NCI-H1105 treated with DMSO at 0.1 percent for 48 hours (cell line): ENCODE data around the gene ASRGL1.

Source experiments
- DNase-seq: peaks from one replicate; lab custom pipeline; 2025; lab: John Stamatoyannopoulos, UW

The ASRGL1 gene

DNA sequence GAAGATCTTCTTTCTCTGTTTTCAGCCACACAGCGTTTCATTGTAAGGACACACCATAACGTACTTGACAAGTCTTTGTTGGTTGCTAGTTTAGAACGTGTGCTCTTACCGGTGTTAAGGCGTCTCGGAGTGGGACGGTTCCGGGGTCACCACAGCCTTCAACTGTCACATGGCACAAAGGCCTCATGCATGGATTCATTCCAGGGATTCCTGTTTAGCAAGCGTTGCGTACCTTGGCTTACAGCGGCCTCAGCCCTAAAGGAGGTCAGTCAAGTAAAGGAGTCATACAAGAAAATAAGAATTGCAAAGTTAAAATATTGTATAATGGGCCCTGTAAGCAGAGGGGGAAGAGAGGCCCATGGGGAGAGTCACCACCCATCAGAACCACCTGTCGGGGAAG, 79.3 kb downstream of the ASRGL1 start:
- no peak for DNase-seq

DNA sequence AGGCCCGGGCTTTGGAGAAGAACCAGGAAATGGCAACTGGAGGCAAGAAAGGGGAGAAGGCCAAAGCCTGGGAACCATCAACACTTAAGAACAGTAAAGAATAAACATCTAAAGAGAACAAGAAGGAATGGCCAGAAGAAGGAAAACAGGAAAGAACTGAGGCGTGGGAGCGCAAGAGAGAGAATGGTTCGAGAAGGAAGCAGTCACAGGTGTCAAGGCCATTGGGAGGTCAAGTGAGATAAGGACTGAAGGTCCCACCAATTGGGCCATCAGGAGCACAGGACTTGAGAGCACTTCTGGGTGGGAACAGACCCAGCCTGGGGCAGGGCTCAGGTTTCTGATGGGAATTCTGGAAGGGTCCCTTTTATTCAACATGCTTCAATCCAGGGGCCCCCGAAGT, 80.9 kb downstream of the ASRGL1 start:
- DNase-seq, result no peak

DNA sequence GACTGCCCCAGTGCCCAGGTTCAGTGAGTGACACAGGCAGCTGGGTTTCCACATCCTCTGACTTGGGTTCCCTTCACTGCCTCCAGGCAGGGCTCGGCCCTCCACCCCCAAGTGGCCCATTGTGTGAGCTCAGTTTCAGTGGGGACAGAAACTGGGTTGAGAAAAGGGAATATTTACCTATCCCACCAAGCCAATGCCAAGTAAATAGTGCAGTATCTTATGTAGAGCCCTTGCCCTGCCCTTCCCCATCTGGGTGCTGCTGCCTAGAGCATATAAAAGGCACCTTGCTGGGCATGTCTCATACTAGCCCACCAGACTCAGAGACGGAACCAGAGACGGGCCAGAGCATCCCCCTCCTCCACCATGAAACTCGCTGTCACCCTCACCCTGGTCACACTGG, 81.5 kb downstream of the ASRGL1 start, which contains the start of gene SCGB1A1:
Gene SCGB1A1 (plus strand): TSS at position 301 of the 400 bp plus-strand sequence. CDS start 63 bp downstream, at position 364.
- no peak for DNase-seq

DNA sequence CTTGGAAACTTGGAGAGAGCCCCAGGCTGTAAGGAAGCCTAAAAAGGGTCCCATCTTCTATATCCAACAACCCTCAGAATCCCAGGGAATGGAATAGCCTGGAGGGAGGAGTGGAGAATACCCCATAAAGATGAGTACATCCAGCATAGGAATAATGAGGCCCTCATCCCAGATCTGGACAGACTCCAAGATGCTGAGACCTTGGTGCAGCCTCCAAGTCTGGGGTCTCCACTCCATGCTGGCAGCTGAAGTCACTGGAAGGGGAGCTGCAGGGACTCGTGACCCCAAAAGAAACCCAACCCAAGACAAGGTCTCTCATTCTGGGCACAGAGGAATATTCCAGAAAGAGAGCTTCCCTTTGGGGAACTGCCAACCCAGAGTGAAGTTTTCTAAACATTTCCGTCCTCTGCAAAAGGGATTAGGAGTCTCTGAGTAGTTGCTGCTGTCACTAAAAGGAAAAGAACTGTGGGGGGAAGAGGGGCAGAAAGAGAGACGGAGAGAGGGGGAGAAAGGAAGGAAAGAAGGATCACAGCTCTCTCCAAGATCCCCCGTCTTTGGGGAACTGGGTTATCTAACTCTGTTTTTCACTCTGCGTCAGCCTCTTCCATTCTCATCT, 82.2 kb downstream of the ASRGL1 start:
- DNase-seq, result no peak

DNA sequence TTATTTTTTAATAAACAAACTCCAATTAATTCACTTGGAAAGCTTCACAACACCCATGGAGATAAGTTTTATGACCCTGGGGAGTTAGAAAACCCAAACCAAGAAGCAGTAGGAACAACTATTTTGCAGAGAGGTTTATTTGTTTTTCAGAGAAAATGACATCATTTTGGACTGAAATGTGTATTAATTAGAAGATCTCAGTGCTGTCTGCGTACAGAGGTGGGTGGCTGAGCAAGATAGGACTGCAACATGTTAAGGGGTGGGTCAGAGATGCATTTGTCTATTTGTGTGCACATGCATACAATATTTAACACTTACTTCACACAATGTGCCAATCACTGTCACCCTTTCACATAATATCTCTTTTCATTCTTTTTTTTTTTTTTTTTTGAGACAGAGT, 82.7 kb downstream of the ASRGL1 start:
- DNase-seq, result no peak

DNA sequence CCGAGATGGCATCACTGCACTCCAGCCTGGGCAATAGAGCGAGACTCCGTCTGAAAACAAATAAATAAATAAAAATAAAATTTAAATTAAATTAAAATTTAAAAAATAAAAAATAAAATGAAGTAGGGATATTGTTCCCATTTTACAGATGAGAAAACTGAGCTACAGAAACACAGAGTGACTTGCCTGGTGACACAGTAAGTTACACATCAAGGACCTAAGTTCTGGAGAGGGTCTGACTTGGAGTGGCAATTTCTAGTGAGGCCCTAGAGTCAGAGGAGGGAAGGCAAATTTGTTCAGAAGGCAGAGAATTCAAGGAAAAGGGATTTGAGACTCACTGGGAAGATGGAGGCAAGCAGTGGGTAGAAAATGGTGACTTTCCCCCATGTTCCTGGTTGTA, 83.6 kb downstream of the ASRGL1 start:
- DNase-seq, result no peak

DNA sequence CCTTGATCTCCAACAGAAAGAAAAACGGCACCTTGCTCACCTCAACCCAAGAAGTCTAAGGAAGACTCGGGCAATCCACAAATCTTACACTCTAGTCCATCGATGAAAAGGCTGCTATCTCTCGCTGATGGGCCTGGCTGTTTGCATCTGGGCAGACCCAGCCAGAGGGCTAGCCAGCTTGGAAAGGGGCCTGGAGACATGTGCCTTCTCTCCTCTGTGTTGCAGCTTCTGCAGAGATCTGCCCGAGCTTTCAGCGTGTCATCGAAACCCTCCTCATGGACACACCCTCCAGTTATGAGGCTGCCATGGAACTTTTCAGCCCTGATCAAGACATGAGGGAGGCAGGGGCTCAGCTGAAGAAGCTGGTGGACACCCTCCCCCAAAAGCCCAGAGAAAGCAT, 84.7 kb downstream of the ASRGL1 start:
- no peak for DNase-seq

DNA sequence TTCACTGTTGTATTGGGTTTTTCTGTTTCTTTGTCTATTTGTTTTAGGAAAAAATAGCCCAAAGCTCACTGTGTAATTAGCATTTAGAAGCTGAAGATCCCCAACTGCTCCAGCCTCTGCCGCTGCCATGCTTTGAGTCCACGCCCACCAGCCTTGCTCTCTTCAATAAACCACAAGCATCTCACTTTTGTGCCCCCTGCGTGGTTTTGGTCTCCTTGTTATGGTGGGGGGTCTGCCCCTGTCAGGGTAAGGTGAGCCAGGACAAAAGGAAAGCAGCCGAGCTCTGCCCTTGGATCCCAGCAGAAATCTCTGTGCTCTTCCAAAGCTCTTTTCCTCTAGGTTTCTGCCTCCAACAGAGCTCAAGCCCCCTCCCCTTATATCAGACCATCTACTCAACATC, 85.8 kb downstream of the ASRGL1 start:
- no peak for DNase-seq

DNA sequence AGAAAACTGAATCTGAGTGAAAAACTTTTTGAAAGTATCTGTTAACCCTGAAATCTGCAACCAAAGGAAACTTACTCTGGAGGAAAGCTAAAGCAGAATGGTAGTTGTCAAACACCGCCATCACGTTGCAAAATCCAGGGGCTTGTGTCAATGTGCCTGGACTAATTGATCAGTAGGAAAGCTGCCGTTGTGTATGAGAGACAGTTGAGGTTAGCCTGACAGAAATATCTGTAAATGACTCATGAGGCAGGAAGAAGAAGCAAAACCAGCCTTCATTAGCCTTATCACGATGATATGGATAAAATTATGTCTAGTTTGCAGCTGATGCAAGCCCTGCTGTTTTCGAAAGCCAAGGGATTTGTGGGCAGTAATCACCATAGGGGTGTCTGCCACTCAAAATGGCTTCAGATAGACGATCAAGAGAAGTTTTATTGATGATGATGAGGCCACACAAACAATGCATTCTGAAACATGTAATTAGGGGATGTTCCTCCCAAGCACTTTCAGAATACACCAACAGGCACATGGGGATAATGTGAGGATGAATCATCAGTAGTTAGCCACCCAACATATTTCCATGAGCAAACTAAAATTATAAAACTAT, 90.5 kb downstream of the ASRGL1 start:
- DNase-seq, result no peak

DNA sequence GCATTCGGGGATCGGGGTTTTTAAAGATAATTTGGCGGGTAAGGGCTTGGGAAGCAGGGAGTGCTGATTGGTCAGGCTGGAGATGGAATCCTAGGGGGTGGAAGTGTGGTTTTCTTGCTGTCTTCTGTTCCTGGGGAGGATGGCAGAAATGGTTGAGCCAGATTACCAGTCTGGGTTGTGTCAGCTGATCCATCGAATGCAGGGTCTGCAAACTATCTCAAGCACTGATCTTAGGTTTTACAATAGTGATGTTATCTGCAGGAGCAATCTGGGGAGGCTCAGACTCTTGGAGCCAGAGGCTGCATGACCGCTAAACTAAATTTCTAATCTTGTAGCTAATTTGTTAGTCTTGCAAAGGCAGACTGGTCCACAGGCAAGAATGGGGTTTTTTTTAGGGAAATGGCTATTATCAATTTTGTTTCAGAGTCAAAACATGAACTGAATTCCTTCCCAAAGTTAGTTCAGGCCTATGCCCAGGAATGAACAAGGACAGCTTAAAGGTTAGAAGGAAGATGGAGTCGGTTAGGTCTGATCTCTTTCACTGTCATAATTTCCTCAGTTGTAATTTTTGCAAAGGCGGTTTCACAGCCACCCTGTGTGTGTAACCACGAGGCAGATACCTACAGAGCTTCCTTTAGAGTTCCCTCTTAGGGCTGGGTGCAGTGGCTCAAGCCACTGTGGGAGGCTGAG, 91.8 kb downstream of the ASRGL1 start:
- no peak for DNase-seq

DNA sequence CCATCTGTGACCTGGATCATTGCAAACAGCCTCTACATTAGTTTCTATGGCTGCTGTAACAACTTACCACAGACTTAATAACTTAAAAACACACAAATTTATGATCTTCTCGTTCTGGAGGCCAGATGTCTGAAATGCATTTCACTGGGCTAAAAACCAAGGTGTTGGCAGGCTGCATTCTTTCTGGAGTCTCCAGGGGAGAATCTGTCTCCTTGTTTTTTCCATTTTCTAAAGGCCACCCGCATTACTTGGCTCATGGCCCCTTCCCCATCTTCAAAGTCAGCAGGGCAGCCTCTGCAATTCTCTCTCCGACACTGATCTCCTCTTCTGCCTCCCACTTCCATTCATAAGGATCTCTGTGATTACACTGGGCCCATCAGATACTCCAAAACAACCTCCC, 93.2 kb downstream of the ASRGL1 start:
- no peak for DNase-seq

DNA sequence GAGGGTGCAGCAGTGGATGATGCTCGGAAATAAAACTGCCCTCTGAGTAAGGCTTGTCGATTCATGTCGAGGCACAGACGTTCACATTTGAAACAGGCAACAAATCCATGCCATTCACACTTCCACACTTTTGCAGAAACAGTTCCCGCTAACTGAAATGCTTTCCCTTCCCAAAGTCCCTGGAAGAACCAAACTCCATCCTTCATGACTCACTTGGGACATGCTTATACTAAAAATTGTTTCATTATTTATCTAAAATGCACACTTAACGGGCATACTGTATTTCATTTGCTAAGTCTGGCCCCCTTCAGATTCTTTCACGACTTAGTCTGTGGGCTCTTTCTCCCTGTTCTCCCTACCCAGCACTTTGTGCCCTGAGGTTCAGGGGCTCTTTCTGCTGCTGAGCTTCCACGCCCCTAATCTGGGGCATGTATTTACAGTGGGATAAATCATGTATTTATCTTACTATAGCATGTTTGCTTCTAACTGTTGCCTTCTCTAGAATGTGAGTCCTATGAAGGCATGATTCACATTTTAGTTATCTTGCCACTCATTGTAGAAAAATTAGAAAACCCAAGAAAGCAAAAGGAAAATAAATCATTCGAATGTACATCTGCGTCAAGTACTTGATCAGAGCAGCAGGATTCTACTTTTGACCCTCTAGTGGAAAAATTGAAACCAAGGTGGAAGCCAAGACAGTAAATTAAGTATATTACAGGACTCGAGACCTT, 94.1 kb downstream of the ASRGL1 start:
- no peak for DNase-seq

DNA sequence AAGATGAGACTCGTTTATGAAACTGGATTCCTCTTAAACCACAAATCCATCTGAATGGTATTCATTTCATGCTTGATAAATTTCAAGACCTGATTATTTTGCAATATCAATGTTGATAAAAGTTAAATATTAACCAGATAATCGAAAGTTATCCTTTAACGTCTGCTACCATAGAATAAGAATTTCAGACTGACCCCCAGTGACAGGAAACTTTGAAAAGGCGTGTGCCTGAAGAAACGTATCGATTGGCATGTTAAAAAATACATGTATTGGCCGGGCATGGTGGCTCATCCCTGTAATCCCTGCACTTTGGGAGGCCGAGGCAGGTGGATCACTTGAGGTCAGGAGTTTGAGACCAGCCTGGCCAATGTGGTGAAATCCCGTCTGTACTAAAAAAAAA, 95.4 kb downstream of the ASRGL1 start:
- DNase-seq, result no peak

DNA sequence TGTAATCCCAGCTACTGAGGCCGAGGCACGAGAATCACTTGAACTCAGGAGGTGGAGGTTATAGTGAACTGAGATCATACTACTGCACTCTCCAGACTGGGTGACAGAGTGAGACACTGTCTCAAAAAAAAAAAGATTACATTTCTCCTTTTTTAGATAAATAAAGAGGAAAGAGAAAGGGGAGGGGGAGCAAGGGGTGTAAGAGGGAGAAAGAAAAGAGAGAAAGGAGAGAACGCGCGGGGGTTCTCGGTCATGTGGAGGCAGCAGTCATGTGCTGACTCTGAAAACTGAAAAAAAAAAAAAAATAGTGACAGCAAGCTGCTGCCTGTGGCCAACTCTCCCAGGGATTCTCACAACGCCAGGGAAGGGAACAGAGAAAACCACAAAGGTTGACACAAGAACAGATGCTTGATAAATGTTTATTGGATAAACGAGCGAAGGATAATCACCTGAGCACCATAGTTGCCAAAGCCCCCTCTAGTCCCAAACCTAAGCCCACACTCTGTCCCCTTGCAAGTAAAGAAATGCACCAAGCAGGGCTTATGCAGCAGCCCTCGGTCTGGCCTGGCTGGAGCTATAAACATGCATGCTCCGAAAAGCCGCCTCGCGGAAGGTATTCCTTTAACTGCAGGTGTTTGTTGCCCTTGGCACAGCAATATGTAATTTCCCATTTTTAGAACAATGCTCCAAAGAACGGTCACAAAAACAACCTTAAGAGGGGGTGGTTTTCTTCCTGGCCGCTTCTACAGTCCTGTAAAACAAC, 96.1 kb downstream of the ASRGL1 start:
- DNase-seq, result no peak

DNA sequence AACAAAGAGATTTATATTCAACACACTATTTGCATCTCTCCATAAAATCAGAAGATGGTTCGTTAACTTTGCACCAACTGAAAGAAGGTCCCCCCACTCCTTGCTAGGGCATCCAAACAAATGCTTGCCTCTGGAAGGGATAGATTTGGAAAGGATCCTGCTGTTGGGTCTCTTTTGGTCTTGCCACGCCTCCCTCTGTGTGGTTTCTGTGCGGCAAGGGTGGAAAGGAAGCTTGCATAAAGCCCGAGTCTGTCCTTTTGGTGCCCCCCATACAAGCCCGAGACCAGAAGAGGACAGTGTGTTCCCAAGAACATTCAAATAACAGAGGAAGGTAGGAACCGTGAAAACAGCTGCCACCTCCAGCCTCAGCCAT, 96.6 kb downstream of the ASRGL1 start:
- DNase-seq, result no peak

DNA sequence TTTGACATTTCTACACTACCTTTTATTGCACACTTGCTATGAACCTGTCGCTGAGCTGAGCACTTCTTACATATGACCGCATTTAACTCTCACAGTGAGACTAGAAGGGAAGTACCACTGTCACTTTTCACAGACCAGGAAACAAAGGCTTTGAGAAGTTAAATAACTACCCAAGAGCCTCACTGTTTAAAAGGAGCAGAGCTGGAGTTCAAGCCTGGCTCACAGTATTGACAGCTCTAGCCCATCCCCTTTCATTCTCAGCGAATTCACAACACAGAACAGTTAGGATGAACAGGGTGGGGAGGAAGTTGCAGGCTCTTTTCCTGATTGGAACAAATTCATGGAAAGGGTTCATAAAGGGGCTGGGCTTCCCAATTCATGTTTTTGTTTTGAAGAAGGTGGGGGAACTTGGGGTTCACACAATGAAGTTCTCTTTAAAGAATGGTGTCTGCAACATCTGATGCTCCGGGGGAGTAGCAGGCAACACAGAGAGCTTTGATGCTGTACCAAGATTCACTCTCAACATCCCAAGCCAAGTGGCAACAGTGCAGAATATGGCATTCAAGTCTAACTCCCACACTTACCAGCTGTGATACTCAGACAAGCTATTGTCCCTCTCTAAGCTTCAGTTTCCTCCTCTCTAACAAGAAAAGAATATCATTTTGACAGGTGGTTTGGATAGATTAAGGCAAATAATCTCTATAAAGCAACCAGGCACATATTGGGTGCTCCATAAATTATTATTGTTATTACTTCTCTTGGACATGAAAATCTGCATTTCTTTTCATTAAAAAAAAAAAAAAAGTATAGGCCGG, 98.8 kb downstream of the ASRGL1 start:
- DNase-seq, result no peak

DNA sequence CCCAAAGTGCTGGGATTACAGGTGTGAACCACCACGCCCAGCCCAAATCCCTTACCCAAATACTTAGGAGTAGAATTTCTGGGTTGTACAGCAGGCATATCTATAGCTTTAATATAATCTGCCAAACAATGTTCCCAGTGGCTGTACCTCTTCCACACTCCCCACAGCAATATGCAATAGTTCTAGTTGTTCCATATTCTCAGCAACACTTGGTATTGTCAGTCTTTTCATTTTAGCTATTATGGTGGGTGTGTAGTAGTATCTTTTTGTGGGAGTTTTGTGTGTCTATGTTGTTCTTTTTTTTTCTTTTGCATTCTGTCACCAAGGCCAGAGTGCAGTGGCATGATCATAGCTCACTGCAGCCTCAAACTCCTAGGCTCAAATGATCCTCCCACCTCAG, 100.4 kb downstream of the ASRGL1 start:
- DNase-seq, result no peak

DNA sequence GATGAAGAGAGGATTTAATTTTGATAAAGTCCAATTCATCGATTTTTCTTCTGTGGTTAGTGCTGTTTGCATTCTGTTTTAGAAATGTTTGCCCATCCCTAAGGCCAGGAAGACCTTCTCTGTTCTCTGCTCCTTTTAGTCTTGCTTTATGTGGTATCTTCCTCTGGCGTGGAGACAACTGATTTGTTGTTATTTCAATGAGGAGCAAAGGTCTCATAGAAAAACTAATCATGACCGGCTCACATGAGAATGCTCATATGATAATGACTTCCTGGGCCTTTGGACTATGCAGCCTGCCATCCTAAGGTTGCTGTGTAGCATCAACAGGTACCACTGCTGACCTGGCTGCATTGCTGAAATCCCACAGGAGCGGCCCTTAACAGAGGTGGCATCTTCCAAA, 101.4 kb downstream of the ASRGL1 start:
- no peak for DNase-seq

DNA sequence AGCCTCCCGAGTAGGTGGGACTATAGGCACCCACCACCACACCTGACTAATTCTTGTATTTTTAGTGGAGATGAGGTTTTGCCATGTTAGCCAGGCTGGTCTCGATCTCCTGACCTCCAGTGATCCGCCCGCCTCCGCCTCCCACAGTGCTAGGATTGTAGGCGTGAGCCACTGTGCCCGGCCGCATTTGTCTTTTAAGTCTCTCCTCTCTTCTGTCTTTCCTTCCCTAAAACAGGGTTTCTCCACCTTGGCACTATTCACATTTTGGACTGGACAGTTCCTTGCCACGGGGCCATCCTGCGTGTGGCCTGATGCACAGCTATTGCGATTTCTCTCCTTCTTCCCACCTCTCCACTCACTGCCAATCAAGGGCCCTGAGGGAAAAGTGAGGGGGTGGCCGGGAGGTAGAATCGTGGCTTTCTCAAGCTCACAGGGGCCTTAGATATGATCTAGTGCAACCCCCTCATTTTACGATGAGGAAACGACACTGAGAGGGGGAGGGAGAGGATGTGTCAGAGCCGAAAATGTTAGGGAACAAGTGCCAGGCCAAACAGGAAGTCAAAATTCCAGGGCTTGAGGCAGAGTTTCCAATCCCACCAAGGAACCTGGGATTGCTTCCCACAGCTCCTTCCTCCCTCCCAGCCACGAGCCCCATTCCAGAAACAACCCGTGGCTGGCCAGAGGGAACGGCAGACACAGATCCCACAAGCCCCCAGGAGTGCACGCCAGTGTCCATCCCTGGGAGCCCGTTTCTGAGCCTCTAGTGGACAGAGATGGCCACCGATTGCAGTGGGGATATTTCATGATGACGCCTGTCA, 102.7 kb downstream of the ASRGL1 start:
- DNase-seq, result no peak
